T-cell (primary cell): Measurements from ENCODE around the gene ARL13A. TPM values are rescaled to one million over a fixed set of nuclear protein-coding genes. Genes with fewer than 3 reads are reported as not detected.
"Not testable (repeated sequence)": the region's sequence is repeated elsewhere in the genome, so short reads cannot be mapped to it uniquely, and the experiment has no call there.

Source experiments
- ATAC-seq, 4 experiments: fragments of 200-7000 bp in 3 of 4; fragments of 150-1000 bp in 1 of 4; cut with Tn5 transposase; replicated peaks in 1 of 4; 1 replicate in 3 of 4; 2 replicates in 1 of 4; pipeline ENCODE4 v1.10.0; 2021; ENCODE audit warnings: moderate library complexity in 3 of 4, mild to moderate bottlenecking in 2 of 4, moderate number of reproducible peaks in 1 of 4
- CTCF ChIA-PET, 2 donors: fragments of 300-600 bp; sonication (Branson Sonifier 250); formaldehyde crosslinking; loops; one replicate each; lab custom pipeline; 2022; ENCODE audit warnings: antibody characterized with exemption in 2 of 2; lab: Charles Lee
- POLR2A ChIA-PET, 2 donors: fragments of 300-600 bp; sonication (Branson Sonifier 250); formaldehyde crosslinking; loops; one replicate each; lab custom pipeline; 2022; ENCODE audit warnings: antibody characterized with exemption in 2 of 2; lab: Charles Lee
- DNase-seq, 35 experiments: peaks; one replicate each; pipeline versions ENCODE4 v3.0.0 to v3.0.0-alpha.2; 2013 to 2023
- H3K27ac ChIP-seq: one replicate; pipeline ENCODE4 v1.5.1; 2013; ENCODE audit warnings: low read length
- H3K27me3 ChIP-seq, 2 experiments: replicated peaks in 1 of 2; 1 replicate in 1 of 2; 2 replicates in 1 of 2; pipeline versions ENCODE4 v1.6.1 to v1.7.0; 2013; ENCODE audit warnings: low read length in 1 of 2, mixed read lengths in 1 of 2; ENCODE audit not compliant: control insufficient read depth in 2 of 2, insufficient read depth in 2 of 2; ENCODE audit errors: extremely low read depth in 1 of 2
- H3K36me3 ChIP-seq, 2 donors: 1 replicate in 1 of 2; 2 replicates in 1 of 2; pipeline versions ENCODE4 v1.6.1 to v1.7.0; 2013; ENCODE audit warnings: low read length in 1 of 2; ENCODE audit not compliant: control insufficient read depth in 2 of 2, insufficient read depth in 1 of 2; ENCODE audit errors: extremely low read depth in 1 of 2
- H3K4me1 ChIP-seq, 2 experiments: 1 replicate in 1 of 2; 2 replicates in 1 of 2; pipeline versions ENCODE4 v1.6.1 to v1.7.0; 2013; ENCODE audit warnings: low read length in 2 of 2, mixed read lengths in 1 of 2; ENCODE audit not compliant: insufficient read depth in 2 of 2, control insufficient read depth in 1 of 2; ENCODE audit errors: extremely low read depth in 1 of 2
- H3K4me3 ChIP-seq, 2 donors: 1 replicate in 1 of 2; 2 replicates in 1 of 2; pipeline versions ENCODE4 v1.5.1 to v1.7.0; 2013; ENCODE audit warnings: mild to moderate bottlenecking in 2 of 2, low read length in 1 of 2, moderate library complexity in 1 of 2; ENCODE audit not compliant: control insufficient read depth in 1 of 2; ENCODE audit errors: extremely low read depth in 1 of 2
- H3K9me3 ChIP-seq: 2 replicates; pipeline ENCODE4 v1.7.0; 2013
- H3K27ac Mint-ChIP-seq, 2 donors: one replicate each; pipeline ENCODE4 v1.8.0; 2020 to 2021; ENCODE audit warnings: mild to moderate bottlenecking in 2 of 2, mixed read lengths in 2 of 2
- H3K27me3 Mint-ChIP-seq, 2 donors: one replicate each; pipeline ENCODE4 v1.8.0; 2021 to 2022; ENCODE audit warnings: mixed read lengths in 2 of 2
- H3K36me3 Mint-ChIP-seq: one replicate; pipeline ENCODE4 v1.8.0; 2021; ENCODE audit warnings: mixed read lengths
- H3K4me1 Mint-ChIP-seq, 3 donors: one replicate each; pipeline ENCODE4 v1.8.0; 2020 to 2022; ENCODE audit warnings: mixed read lengths in 3 of 3, mild to moderate bottlenecking in 1 of 3
- H3K4me3 Mint-ChIP-seq, 3 donors: one replicate each; pipeline ENCODE4 v1.8.0; 2020 to 2022; ENCODE audit warnings: mild to moderate bottlenecking in 3 of 3, mixed read lengths in 3 of 3, moderate library complexity in 3 of 3
- H3K9me3 Mint-ChIP-seq, 3 donors: one replicate each; pipeline ENCODE4 v1.8.0; 2020 to 2022; ENCODE audit warnings: mixed read lengths in 3 of 3
- WGBS: methylation state at CpG from one replicate; pipeline ENCODE4 v1.1.5; 2013; ENCODE audit warnings: missing lambda C conversion rate; ENCODE audit not compliant: insufficient coverage; 5-methylcytosine and 5-hydroxymethylcytosine counted together
- total RNA-seq, 35 experiments: library from RNA in 6 of 35; stranded (reverse) in 6 of 35; fragments of 120-200 nt in 1 of 35; gene quantifications; one replicate each; pipeline versions ENCODE4 v1.2.1 to v1.2.4 and lab custom pipeline; 2013 to 2026

Gene ARL13A
- total RNA-seq, 5 donors from 2014 or later (not counting 1 experiment from before 2014, with no cell fraction given): not detected

- Histone ChIP-seq H3K27me3 (no peaks in the 10 kb centered on the region), H3K27ac (no peak overlapping the region), H3K4me3 (no peak overlapping the region), H3K4me1 (no peaks in the 10 kb centered on the region), H3K9me3 (no peaks in the 10 kb centered on the region), H3K36me3 (peaks cover 0 to 6% of the 10 kb centered on the region in 2 donors)
- Mint-ChIP-seq H3K27ac (no peak overlapping the region), H3K27me3 (no peaks in the 10 kb centered on the region), H3K9me3 (no peaks in the 10 kb centered on the region), H3K4me1 (peaks cover 0 to 2% (median 0%) of the 10 kb centered on the region in 3 donors), H3K4me3 (no peak overlapping the region), H3K36me3 (peaks cover 15% of the 10 kb centered on the region)
- ChIA-PET CTCF (interaction anchor here in 1 of 2 donors (0.6 kb wide), 1 partner anchor 170 kb away, joined by 4 read pairs; no protein-coding TSS in a partner anchor), POLR2A (no interaction called here)
- DNase-seq (no peak), ATAC-seq (no peak)
- WGBS: no CpG with 5 or more reads among the region's 5 CpGs
Observed at GRCh38 chrX:100995469-100995868, 26.0 kb downstream of the ARL13A start.

GRCh38 chrX:100999451-100999850, 29.9 kb downstream of the ARL13A start:
- H3K9me3 ChIP-seq: no peaks in the 10 kb centered on the region
- no peaks in the 10 kb centered on the region for H3K4me1 ChIP-seq
- Mint-ChIP-seq H3K4me1 (peaks cover 0 to under 1% (median 0%) of the 10 kb centered on the region in 3 donors), H3K27ac (no peak overlapping the region), H3K27me3 (no peaks in the 10 kb centered on the region), H3K36me3 (peaks cover 12% of the 10 kb centered on the region), H3K9me3 (no peaks in the 10 kb centered on the region), H3K4me3 (no peak overlapping the region)
- ChIA-PET CTCF (no interaction called here), POLR2A (no interaction called here)
- ATAC-seq (no peak), DNase-seq (no peak)
- H3K27ac ChIP-seq: no peak overlapping the region
- no CpG with 5 or more reads among the region's 2 CpGs for WGBS
- no peaks in the 10 kb centered on the region for H3K27me3 ChIP-seq
- peaks cover 0 to 13% of the 10 kb centered on the region in 2 donors for H3K36me3 ChIP-seq
- H3K4me3 ChIP-seq: no peak overlapping the region

- Histone ChIP-seq H3K4me3 (no peak overlapping the region), H3K4me1 (no peaks in the 10 kb centered on the region), H3K27ac (no peak overlapping the region), H3K27me3 (no peaks in the 10 kb centered on the region), H3K36me3 (peaks cover 2 to 47% of the 10 kb centered on the region in 2 donors), H3K9me3 (no peaks in the 10 kb centered on the region)
- Mint-ChIP-seq H3K27me3 (no peaks in the 10 kb centered on the region), H3K9me3 (no peaks in the 10 kb centered on the region), H3K4me1 (no peaks in the 10 kb centered on the region), H3K27ac (no peak overlapping the region), H3K4me3 (no peak overlapping the region), H3K36me3 (peaks cover 22% of the 10 kb centered on the region)
- DNase-seq (no peak), ATAC-seq (no peak)
- CTCF ChIA-PET: no interaction called here
- POLR2A ChIA-PET: no interaction called here
Observed at GRCh38 chrX:101009090-101009489, 39.6 kb downstream of the ARL13A start.

GRCh38 chrX:101012031-101012430, 42.5 kb downstream of the ARL13A start:
- H3K27me3 Mint-ChIP-seq, H3K9me3 Mint-ChIP-seq, POLR2A ChIA-PET, ATAC-seq, H3K27ac Mint-ChIP-seq, H3K27ac ChIP-seq, H3K4me1 ChIP-seq, DNase-seq, CTCF ChIA-PET, H3K4me1 Mint-ChIP-seq, H3K27me3 ChIP-seq, H3K9me3 ChIP-seq, H3K4me3 Mint-ChIP-seq, H3K4me3 ChIP-seq: not testable (repeated sequence)
- WGBS: no CpG with 5 or more reads among the region's 1 CpG
- peaks cover 27% of the 10 kb centered on the region for H3K36me3 Mint-ChIP-seq
- H3K36me3 ChIP-seq: peaks cover 2 to 59% of the 10 kb centered on the region in 2 donors

GRCh38 chrX:101022020-101022419, 52.5 kb downstream of the ARL13A start:
- Histone ChIP-seq H3K9me3 (no peaks in the 10 kb centered on the region), H3K27ac (no peak overlapping the region), H3K4me3 (no peak overlapping the region), H3K36me3 (peaks cover 0 to 47% of the 10 kb centered on the region in 2 donors), H3K27me3 (no peaks in the 10 kb centered on the region), H3K4me1 (no peaks in the 10 kb centered on the region)
- no peak for DNase-seq
- ATAC-seq: no peak
- ChIA-PET POLR2A (no interaction called here), CTCF (no interaction called here)
- Mint-ChIP-seq H3K27ac (no peak overlapping the region), H3K4me1 (no peaks in the 10 kb centered on the region), H3K4me3 (no peak overlapping the region), H3K9me3 (no peaks in the 10 kb centered on the region), H3K36me3 (peaks cover 38% of the 10 kb centered on the region), H3K27me3 (no peaks in the 10 kb centered on the region)
- no CpG with 5 or more reads among the region's 3 CpGs for WGBS

- H3K9me3 Mint-ChIP-seq: no peaks in the 10 kb centered on the region
- H3K27ac Mint-ChIP-seq: no peak overlapping the region
- peaks cover 45% of the 10 kb centered on the region for H3K36me3 Mint-ChIP-seq
- H3K4me3 Mint-ChIP-seq: no peak overlapping the region
- ATAC-seq: no peak
- Histone ChIP-seq H3K4me3 (no peak overlapping the region), H3K27ac (no peak overlapping the region), H3K27me3 (no peaks in the 10 kb centered on the region), H3K36me3 (peaks cover 0 to 54% of the 10 kb centered on the region in 2 donors), H3K9me3 (no peaks in the 10 kb centered on the region), H3K4me1 (no peaks in the 10 kb centered on the region)
- ChIA-PET CTCF (no interaction called here), POLR2A (interaction anchor here (0.6 to 0.7 kb wide), 2 partner anchors 81 to 291 kb away, joined by 3 to 4 read pairs; no protein-coding TSS in a partner anchor)
- H3K27me3 Mint-ChIP-seq: no peaks in the 10 kb centered on the region
- H3K4me1 Mint-ChIP-seq: peaks cover 0 to 13% (median 3%) of the 10 kb centered on the region in 3 donors
- DNase-seq: no peak
Observed at GRCh38 chrX:101025126-101025525, 55.6 kb downstream of the ARL13A start.

GRCh38 chrX:101028562-101028961, 59.1 kb downstream of the ARL13A start:
- CTCF ChIA-PET: no interaction called here
- Mint-ChIP-seq H3K27me3 (no peaks in the 10 kb centered on the region), H3K4me1 (peaks cover 0 to 13% (median 3%) of the 10 kb centered on the region in 3 donors), H3K27ac (no peak overlapping the region), H3K9me3 (no peaks in the 10 kb centered on the region), H3K4me3 (no peak overlapping the region), H3K36me3 (peaks cover 33% of the 10 kb centered on the region)
- DNase-seq (no peak), ATAC-seq (no peak)
- Histone ChIP-seq H3K27me3 (no peaks in the 10 kb centered on the region), H3K9me3 (no peaks in the 10 kb centered on the region), H3K36me3 (peaks cover 0 to 35% of the 10 kb centered on the region in 2 donors), H3K27ac (no peak overlapping the region), H3K4me1 (no peaks in the 10 kb centered on the region), H3K4me3 (no peak overlapping the region)
- POLR2A ChIA-PET: interaction anchor here in 1 of 2 donors (0.6 kb wide), 1 partner anchor 616 kb away, joined by 3 read pairs; no protein-coding TSS in a partner anchor
- no CpG with 5 or more reads among the region's 1 CpG for WGBS
